HUDEP-2 (cell line): Measurements from ENCODE around the gene HLTF.
"Not testable (repeated sequence)": the region's sequence is repeated elsewhere in the genome, so short reads cannot be mapped to it uniquely, and the experiment has no call there.

Source experiments
- DNase-seq, 76 experiments: peaks; one replicate each; lab custom pipeline; 2025; ENCODE audit not compliant: unreplicated experiment in 76 of 76; lab: John Stamatoyannopoulos, UW

The HLTF gene

GRCh38 chr3:149086232-149086988 is at the start of gene HLTF:
TSS of gene HLTF (minus strand) at chr3:149086533. CDS start at chr3:149086336, 197 bp downstream.
- DNase-seq = peak; percentile 40 to 97 (median 94)

- peak in 1 of 76 experiments; percentile 2 for DNase-seq
Measured at GRCh38 chr3:149134575-149134974, 48.2 kb upstream of the HLTF start.

GRCh38 chr3:149131589-149131988 is 45.3 kb upstream of the HLTF start:
- no peak for DNase-seq

GRCh38 chr3:149129326-149130205 is 43.2 kb upstream of the HLTF start, which contains the start of gene HPS3:
TSS of gene HPS3 (plus strand) at chr3:149129638. CDS start at chr3:149129724, 86 bp downstream.
- DNase-seq = peak in 74 of 76 experiments; percentile 5 to 86 (median 68)

- DNase-seq = no peak
Measured at GRCh38 chr3:149128821-149129220, 42.5 kb upstream of the HLTF start.

- DNase-seq = no peak
Measured at GRCh38 chr3:149122721-149123578, 36.6 kb upstream of the HLTF start.

GRCh38 chr3:149120051-149120972 is 34.0 kb upstream of the HLTF start:
- peak in 30 of 76 experiments; percentile 2 to 55 (median 28) for DNase-seq

- DNase-seq = no peak
Measured at GRCh38 chr3:149119466-149119865, 33.1 kb upstream of the HLTF start.

- no peak for DNase-seq
Measured at GRCh38 chr3:149118724-149119123, 32.4 kb upstream of the HLTF start.

- DNase-seq = no peak
Measured at GRCh38 chr3:149115114-149115513, 28.8 kb upstream of the HLTF start.

- DNase-seq = no peak
Measured at GRCh38 chr3:149114458-149114857, 28.1 kb upstream of the HLTF start.

GRCh38 chr3:149104484-149104883 is 18.2 kb upstream of the HLTF start:
- no peak for DNase-seq

- DNase-seq = no peak
Measured at GRCh38 chr3:149101641-149102040, 15.3 kb upstream of the HLTF start.

- DNase-seq = no peak
Measured at GRCh38 chr3:149101154-149101553, 14.8 kb upstream of the HLTF start.

GRCh38 chr3:149097987-149098386 is 11.7 kb upstream of the HLTF start:
- not testable (repeated sequence) for DNase-seq

GRCh38 chr3:149095487-149095886 is 9.2 kb upstream of the HLTF start:
- DNase-seq = no peak

- DNase-seq = no peak
Measured at GRCh38 chr3:149091983-149092382, 5.7 kb upstream of the HLTF start.

- DNase-seq = no peak
Measured at GRCh38 chr3:149090907-149091306, 4.6 kb upstream of the HLTF start.

- no peak for DNase-seq
Measured at GRCh38 chr3:149090461-149090860, 4.1 kb upstream of the HLTF start.

GRCh38 chr3:149089395-149089794 is 3.1 kb upstream of the HLTF start:
- DNase-seq = no peak
